GM19025 (cell line): ENCODE measurements around the gene WSCD1.

ENCODE experiments used
- ATAC-seq: cut with Tn5 transposase; IDR thresholded peaks from one replicate; pipeline ENCODE4 v1.9.1; 2021; ENCODE audit warnings: mild to moderate bottlenecking, low read depth, moderate library complexity; ENCODE audit not compliant: unreplicated experiment

WSCD1 gene

GRCh38 chr17:6057562-6057961 lies 12.6 kb upstream of the WSCD1 start:
- no peak for ATAC-seq

GRCh38 chr17:6059406-6059805 lies 10.8 kb upstream of the WSCD1 start:
- no peak for ATAC-seq

- no peak for ATAC-seq
Observed at GRCh38 chr17:6061290-6061689, 8.9 kb upstream of the WSCD1 start.

GRCh38 chr17:6064868-6065267 lies 5.3 kb upstream of the WSCD1 start:
- no peak for ATAC-seq

DNA sequence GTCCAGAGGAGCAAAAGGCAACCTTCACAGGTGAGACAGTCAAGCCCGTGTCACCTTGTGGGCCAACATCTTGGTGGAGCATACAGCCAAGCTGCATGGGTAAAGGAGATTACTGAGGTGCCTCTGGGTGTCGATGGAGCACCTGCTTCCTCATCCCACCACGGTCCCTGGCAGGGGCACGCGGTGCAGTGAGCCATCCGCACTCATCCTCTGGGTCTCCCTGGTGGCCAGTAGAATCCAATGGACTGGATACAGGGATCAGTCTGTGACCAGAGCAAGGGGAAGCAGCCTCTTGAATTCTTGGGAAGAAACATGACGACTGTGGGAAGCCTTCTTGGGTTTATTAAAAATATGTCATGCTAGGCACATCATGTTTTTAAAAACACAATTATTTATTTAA lies 4.8 kb upstream of the WSCD1 start:
- no peak for ATAC-seq

DNA sequence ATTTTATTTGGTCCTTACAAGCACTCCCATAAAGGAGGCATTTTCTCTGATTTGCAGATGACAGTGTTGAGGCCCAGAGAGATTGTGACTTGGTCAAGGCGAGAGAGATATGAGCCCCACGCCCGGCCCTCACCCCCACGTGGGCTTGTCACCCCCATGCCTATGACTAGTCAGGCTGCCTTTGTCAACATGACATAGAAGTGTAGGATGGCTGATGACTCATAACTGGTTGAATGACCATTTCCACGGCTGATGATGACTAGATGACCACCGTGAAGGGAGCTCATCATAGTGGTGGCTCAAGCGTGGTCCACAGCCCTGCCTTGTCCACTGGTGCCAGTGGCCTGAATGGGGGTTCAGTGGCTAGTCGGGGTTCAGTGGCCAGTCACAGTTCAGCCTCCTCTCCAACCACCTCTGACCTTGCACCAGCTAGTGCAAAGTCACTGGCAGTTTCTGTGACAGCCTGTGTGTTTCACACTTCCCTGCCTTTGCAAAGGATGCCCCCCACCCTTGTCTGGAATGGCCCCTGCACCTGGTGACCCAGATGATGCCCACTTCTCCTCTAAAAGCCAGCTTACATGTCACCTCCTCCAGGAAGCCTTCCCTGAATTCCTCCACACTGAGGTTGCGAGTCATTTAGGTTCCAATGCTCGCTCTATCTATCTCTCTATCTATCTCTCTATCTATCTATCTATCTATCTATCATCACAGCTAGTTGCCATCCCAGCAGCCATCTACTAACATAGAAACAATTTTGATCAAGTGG lies 3.8 kb upstream of the WSCD1 start:
- no peak for ATAC-seq

DNA sequence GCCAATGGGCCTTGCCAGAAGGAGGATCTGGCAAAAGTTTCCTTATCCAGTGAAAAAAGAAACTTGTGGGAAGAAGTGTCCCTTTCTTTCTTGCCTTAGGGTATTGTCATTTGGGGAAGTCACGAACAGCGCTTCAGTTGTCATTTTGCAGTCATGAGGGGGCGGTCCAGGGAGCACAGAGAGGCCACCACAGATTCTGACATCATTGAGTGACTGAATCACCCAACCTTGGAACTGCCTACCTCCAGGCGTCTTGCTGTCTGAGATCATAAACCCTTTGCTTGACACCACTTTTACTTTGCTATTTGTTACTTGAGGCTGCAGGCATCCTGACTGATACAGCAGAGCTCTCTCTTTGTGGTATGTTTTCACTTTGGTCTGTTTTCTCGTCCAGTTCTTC lies 3.1 kb upstream of the WSCD1 start:
- no peak for ATAC-seq

DNA sequence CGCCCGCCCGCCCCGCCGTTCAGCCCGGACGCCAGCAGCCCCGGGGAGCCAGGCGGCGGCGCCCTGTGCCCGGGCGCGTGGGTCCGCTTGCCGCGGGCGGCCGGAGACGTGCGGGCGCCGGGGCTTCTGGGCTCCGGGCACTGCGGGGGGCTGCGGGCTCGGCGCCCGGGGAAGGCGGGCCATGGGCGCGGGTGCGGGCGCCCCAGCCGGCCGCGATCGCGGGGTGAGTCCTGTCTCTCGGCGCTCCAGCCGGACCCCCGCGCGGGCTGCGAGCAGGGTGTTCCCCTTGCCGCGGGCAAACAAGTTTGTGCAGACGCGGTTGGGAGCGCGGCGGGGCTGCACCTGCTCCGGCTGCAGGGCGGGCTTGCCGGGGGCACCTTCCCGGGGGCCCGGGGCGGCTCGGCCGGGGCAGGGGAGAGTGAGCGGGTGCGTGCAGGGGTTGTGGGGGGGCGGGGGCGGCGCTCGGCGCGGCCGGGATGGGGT lies 292 bp downstream of the WSCD1 start:
- no peak for ATAC-seq

DNA sequence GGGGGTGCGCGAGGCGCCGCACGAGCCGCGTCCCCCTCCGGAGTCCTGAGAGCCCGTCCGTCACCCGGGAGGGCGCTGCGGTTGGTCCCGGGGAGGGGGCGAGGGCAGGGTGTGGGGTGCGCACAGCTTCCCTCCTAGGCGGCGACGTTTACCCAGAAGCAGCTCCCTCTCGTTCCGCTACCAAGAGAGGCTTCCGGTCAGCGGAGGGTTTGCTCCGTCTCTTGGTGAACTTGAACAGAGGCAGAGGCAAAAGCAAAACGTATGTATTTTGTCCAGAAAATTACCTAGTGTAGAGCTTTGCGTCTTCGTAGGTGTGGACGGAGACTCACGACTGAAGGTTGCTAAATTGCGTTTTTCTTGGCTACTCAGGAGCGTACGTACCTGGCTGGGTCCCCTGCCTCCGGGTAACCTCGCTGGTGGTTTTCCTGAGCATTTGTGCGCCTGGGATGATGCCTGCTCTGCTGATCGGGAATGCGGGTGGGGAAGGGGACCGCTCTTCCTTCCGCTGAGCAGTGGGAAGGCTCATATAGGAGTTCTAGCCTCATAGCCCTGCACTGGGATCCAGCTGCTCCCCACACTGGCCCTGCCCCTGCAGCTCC lies 833 bp downstream of the WSCD1 start:
- no peak for ATAC-seq

- no peak for ATAC-seq
Observed at GRCh38 chr17:6071528-6072065, 1.4 kb downstream of the WSCD1 start.

DNA sequence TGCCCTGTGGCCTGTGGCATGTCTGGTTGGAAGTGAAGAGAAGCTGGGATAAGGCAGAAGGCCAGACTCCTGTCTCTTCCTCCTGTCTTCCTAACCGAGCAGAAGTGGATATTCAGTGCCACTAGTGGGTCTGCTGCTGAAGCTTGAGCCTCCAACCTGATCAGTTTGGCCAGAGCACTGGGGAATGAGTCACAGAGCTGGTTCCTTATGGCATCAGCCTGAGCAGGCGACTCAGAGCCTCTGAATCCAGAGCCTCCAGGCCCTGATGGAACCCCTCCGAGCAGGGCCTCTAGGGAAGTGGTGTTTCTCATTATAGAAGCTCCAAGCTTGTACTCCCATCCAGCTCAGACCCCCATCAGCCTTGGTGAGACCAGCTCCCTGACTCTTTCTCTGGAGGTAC lies 2.0 kb downstream of the WSCD1 start:
- no peak for ATAC-seq

DNA sequence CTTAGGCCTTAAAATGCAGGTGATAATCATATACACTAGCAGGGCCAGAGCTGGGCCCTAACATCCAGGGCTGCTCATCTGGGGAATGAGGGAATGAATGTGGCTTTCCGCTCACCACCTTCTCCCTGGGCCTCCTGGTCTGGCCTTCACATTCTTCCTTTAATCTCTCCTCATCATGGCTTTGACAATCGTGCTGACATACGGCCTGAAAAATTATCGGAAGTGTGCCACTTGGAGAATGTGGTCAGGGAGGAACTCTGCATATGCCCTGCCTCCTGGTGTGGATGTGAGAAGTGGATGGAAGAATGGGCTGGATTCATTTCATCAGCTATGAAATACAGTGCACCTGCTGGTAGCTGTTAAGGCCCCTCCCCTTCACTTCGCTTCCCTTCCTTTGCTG lies 2.4 kb downstream of the WSCD1 start:
- no peak for ATAC-seq

GRCh38 chr17:6073620-6074019 lies 3.4 kb downstream of the WSCD1 start:
- no peak for ATAC-seq

GRCh38 chr17:6075050-6075449 lies 4.9 kb downstream of the WSCD1 start:
- ATAC-seq: no peak

- no peak for ATAC-seq
Observed at GRCh38 chr17:6075845-6076244, 5.7 kb downstream of the WSCD1 start.

GRCh38 chr17:6077752-6078151 lies 7.6 kb downstream of the WSCD1 start:
- no peak for ATAC-seq

- no peak for ATAC-seq
Observed at GRCh38 chr17:6078458-6078871, 8.3 kb downstream of the WSCD1 start.

DNA sequence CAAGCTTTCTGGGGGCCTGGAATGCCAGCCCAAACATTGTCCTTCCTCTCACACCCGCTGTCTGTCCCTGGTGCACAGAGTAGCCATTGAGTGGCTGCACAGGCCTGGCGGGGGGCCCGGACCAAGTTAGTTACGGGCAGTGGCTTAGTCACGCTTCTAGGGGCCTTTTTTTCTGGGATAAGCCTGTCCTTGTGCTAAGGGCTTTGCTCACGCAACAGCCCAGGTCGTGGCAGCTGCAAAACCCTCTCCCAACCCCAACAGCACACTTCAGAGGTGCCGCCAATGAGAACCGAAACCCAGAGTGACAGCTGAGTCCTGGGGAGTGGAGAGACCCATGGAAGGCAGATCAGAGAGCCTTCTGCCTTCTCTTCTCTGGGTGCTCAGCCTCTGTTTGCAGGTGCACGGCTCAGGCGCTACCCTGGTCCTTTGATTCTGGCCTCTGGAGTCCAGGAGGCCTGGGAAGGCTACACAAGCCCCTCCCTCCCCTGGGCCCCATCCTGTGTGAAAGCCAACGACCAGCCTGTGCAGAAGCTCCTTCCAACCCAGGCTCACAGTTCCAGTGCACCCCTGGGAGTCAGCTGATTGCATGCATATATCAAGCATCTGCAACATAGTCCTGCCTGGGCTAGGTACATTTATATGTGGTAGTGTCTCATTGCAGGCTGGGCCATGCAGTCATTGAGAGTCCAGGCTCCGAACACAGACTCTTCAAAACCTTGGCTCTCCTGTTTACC lies 9.1 kb downstream of the WSCD1 start:
- ATAC-seq: no peak

DNA sequence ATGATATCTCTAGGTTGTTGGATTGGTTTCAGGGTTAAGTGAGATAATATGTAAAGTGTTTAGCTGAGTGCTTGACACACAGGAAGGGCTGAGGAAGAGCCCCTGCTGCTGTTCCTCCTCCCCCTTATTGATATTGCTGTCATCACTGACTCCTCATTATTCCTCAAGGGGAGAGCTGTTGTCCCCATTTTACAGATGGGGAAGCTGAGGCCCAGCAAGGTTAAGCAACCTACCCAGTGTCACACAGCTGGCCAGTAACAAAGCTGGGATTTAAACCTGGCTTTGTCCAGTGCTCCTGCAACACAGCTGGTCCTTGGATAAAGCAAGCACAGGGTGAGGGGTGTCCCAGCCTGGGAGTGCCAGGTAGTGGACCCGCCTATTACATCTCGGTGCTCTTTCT lies 9.8 kb downstream of the WSCD1 start:
- no peak for ATAC-seq

GRCh38 chr17:6080711-6081430 lies 10.7 kb downstream of the WSCD1 start:
- no peak for ATAC-seq

GRCh38 chr17:6082335-6082734 lies 12.2 kb downstream of the WSCD1 start:
- ATAC-seq: no peak
